GM19240 (cell line): ENCODE results near the gene COMMD10.
"Not testable (repeated sequence)": the region's sequence is repeated elsewhere in the genome, so short reads cannot be mapped to it uniquely, and the experiment has no call there.

Experiments used
- DNase-seq: peaks from one replicate; pipeline ENCODE4 v3.0.0; 2011; ENCODE audit warnings: low spot score; ENCODE audit not compliant: insufficient read length

The COMMD10 gene

DNA sequence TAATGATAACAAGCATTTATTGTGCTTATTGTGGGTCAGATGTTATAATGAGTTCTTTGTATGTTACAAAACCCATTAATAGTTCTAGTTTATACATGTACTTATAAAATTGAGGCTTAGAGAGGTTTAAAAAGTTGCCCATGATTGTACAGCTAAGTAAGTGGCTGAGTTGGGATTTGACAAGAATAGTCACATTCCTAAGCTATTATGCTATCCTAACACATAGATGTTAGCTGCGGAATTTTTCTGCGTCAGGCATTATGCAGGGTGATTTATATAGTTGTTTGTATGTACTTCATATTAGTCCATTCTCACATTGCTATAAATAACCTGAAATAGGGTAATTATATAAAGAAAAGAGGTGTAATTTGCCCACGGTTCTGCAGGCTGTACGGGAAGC is 12.5 kb downstream of the COMMD10 start:
- DNase-seq: no peak

- DNase-seq: no peak
These were observed 14.2 kb downstream of the COMMD10 start for GRCh38 chr5:116098998-116099397.

GRCh38 chr5:116104941-116105340 is 20.1 kb downstream of the COMMD10 start:
- DNase-seq: not testable (repeated sequence)

- no peak for DNase-seq
These were observed 30.3 kb downstream of the COMMD10 start for GRCh38 chr5:116115163-116115562.

DNA sequence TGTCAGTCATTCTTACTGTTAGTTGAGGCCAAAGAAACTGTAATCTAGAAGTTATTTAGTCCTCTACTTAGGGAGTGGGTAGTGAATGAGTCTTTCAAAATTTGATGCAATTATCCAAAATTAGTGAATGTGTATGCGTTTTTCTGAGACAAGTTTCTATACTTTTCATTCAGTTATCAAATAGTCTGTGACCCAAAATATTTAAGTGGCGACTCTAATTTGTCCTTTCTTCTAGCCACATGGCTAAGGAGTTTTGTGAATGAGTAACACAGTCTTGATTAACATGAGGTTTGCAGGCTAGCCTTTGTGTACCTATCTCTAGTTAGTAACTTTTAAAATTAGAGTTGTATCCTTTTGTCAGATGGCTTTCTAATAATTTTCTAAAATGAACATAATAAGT is 45.6 kb downstream of the COMMD10 start:
- DNase-seq: no peak

DNA sequence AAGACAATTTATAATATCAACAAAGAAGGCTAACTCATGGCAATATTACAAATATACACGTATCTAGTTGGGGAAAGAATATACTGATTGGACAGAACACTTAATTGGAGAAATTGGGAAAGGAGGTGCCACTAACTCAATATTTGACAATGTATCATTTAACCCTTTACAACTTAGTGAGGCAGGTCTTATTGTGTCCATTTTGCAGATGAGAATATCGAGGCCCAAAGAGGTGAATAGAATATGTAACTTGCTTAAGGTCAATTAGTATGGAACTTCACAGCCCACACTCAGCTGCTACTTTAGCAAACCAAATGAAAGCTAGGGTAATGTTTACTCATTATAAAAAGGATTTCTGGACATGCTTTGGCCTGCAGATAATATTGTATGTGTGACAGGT is 46.2 kb downstream of the COMMD10 start:
- no peak for DNase-seq

DNA sequence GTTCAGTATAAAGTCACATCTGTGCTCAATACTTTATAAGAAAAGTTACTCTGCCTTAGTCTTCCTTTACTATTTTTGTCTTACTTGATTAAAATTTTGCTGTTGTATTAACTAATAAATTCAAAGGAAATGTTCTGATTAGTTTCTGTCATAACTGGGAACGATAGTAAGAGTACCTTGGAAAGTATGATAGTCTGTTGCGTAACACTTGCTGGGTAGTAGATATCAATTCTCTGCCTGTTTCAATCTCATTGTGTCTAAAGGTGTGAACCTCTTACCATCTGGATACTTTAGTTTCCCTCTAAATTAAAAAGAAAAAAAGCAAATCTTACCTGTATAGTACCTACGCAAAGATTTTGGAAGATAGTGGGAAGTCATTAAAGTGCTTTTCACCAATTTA is 48.5 kb downstream of the COMMD10 start:
- DNase-seq: no peak

- DNase-seq: no peak
These were observed 50.5 kb downstream of the COMMD10 start for GRCh38 chr5:116135344-116135743.

- no peak for DNase-seq
These were observed 52.9 kb downstream of the COMMD10 start for GRCh38 chr5:116137544-116138378.

GRCh38 chr5:116142495-116142894 is 57.7 kb downstream of the COMMD10 start:
- DNase-seq: no peak

DNA sequence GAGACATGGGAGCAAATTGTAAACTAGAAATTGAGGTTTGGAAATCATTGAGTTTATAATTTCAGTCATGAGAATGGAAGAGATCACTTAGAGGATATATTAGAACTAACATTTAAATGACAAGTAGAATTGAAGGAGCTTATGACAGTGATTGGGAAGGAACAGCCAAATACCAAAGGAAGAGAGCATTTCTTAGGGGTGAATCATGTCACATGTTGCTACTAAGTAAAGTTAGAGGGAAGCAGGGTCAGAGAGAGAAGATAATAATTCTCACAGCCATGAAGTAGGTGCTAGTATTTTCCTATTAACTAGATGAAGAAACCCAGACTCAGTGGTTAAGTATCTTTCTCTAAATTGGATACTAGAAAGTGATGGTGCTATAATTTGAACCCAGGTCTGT is 59.3 kb downstream of the COMMD10 start:
- no peak for DNase-seq

GRCh38 chr5:116144991-116145390 is 60.2 kb downstream of the COMMD10 start:
- no peak for DNase-seq

DNA sequence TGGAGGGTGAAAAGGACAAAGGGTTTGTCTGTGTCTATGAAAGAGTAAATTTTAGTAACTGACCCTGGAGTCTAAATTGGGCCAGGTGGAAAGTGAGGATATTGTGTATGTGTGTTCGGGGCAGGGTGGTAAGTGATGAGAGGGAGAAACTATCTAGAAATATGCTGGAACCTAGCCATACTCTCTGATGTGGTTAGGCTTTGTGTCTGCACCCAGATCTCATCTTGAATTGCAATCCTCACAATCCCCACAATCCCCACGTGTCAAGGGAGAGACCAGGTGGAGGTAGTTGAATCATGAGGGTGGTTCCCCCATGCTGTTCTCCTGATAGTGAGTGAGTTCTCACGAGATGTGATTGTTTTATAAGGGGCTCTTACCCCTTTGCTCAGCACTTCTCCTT is 60.6 kb downstream of the COMMD10 start:
- no peak for DNase-seq

DNA sequence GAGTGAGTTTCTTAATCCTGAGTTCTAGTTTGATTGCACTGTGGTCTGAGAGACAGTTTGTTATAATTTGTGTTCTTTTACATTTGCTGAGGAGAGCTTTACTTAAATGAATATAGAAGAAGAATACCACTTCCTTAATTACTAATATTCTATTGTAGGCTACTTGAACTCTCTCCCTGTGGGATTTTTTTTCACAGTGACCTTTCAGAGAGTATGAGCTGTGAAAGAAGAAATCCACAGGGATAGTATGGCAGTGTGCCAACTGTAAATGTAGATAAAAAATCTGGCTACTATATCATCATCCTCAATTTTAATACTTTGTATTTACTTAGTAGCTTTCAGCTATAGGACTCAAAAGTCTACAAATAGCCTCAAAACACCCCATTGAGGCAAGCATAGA is 67.3 kb downstream of the COMMD10 start:
- DNase-seq: no peak

DNA sequence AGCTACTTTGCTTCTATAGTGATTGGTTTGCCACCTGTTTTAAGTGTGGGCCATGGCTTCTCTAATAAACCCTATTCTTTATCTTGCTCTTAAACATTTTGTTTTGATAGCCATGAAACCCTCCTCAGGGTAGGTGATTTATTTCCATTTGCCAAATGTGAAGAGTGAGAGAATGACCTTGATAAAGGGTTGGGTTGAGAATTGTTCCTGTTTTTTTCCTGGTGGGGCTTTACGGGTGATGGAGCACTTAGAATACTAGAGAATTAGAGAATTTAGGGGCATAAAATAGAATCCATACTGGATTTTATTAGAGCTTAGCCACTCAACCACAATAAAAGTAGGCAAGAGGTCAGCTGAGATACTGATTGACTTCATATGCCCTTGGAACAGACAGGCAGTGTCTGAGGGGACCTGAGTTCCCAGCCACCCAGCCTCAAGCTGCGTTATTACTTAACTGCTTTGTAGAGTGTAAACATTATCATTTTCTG is 68.9 kb downstream of the COMMD10 start:
- DNase-seq: no peak

DNA sequence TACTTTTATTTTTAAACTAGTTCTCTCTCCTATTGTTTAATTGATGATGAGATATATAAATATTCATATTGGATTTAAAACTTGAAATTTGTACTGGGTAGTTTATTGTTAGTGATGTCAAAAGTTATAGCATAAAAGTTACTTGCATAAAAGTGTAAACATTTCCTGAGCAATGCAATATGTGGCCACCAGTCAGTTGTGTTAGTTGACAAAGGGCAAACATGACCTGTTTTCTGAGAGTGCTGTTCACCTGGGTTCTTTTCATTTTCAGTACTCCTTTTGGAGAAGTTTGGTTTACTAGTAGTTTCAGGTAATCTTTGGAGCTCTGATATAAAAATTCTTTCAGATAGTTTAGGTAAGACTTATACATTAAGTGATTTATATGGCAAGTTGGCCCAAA is 69.4 kb downstream of the COMMD10 start:
- no peak for DNase-seq

- no peak for DNase-seq
These were observed 70.1 kb downstream of the COMMD10 start for GRCh38 chr5:116154931-116155330.

- DNase-seq: no peak
These were observed 73.1 kb downstream of the COMMD10 start for GRCh38 chr5:116157902-116158301.

- no peak for DNase-seq
These were observed 74.2 kb downstream of the COMMD10 start for GRCh38 chr5:116159006-116159405.

DNA sequence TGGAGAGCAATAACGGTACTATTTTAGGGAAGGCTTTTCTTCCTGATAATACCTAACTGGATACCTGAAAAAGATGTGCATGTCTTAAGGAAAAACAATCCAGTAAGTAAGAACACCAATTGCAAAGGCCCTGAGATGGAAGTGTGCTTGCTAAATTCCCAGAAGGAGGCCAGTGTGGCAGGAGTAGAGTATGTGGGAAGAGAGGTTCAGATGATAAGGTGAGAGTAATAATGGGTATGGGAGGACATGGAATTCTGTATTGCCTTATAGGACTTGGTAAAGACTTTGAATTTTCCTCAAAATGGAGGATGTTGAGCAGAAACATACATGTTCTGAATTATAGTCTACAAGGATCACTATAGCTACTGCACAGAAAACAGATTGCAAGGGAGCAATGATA is 89.3 kb downstream of the COMMD10 start:
- DNase-seq: no peak

- no peak for DNase-seq
These were observed 91.3 kb downstream of the COMMD10 start for GRCh38 chr5:116176121-116176520.

DNA sequence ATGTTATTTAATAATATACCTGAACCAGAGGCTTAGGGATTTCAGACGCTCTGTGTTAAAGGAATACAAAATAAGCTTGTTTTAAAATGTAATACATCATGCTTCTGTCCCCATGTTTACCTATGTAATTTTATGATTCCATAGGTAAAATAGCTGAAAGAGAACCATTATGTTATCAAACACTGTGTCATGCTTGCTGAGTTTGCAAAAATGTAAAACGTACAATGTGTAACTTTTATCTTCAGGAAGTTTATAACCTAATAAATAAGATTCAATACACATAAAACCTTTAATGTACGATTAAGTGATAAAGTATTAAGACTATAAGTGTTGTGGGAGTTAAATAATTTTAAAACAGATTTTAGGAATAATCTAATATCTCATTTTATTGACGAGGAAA is 94.1 kb downstream of the COMMD10 start:
- no peak for DNase-seq

DNA sequence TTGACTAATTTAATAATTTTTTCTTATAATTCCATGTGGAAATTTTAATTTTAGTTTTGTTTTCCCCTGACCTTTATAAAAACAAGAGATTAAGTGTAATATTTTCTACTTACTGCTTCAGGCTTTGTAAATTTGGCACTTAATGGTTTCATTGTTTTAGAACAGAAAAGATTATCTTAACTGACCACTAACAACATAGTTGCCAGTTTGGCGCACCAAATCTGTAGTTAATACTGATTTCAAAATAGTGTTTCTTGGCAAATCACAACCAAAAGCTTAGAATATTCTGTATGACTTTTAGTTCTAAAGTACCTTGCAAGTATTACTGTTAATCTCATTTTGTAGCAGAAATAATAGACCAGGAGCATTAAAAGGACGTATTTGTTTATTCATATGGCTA is 124.3 kb downstream of the COMMD10 start:
- DNase-seq: no peak
